Renal cortex interstitium (tissue), 11 donors: ENCODE results near the gene IGF1R. TPM values are rescaled to one million over a fixed set of nuclear protein-coding genes. Genes with fewer than 3 reads are reported as not detected.
A peak's percentile ranks its signal among the peaks of the same experiment; 100 is the strongest.

Experiments used
- DNase-seq, 11 donors: peaks; one replicate each; pipeline ENCODE4 v3.0.0-alpha.2; 2013; ENCODE audit warnings: low read depth in 9 of 11, low spot score in 4 of 11; ENCODE audit errors: extremely low read depth in 1 of 11
- polyA plus RNA-seq, 3 donors: library from polyadenylated mRNA; unstranded; fragments of 120-200 nt; gene quantifications; one replicate each; pipeline ENCODE4 v1.2.1, GENCODE V29; 2013; ENCODE audit not compliant: insufficient read length in 3 of 3

The IGF1R gene
- polyA plus RNA-seq, 3 donors: 44.8 to 64.2 (median 50.6) TPM

GRCh38 chr15:98755781-98756180 is 107.4 kb downstream of the IGF1R start:
- no peak for DNase-seq

GRCh38 chr15:98758224-98758623 is 109.9 kb downstream of the IGF1R start:
- DNase-seq: no peak

DNA sequence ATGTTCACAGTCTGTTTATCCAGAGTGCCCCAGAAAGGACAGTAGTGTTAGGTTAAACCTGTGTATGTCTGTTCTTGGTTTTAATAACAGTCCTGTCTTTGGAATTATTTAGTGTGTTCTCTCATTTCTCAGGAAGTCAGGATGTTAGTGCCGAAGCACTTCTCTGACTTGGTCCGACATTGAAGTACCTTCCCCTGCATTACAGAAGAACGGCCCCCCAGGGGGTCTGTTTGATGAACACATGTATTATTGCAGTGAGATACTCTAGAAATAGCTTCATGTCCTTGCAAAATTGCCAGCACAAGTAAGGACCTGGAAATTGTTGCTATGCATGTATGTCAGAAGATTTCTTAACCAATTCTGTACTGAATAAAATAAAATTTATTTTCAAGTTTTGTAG is 110.9 kb downstream of the IGF1R start:
- DNase-seq: no peak

DNA sequence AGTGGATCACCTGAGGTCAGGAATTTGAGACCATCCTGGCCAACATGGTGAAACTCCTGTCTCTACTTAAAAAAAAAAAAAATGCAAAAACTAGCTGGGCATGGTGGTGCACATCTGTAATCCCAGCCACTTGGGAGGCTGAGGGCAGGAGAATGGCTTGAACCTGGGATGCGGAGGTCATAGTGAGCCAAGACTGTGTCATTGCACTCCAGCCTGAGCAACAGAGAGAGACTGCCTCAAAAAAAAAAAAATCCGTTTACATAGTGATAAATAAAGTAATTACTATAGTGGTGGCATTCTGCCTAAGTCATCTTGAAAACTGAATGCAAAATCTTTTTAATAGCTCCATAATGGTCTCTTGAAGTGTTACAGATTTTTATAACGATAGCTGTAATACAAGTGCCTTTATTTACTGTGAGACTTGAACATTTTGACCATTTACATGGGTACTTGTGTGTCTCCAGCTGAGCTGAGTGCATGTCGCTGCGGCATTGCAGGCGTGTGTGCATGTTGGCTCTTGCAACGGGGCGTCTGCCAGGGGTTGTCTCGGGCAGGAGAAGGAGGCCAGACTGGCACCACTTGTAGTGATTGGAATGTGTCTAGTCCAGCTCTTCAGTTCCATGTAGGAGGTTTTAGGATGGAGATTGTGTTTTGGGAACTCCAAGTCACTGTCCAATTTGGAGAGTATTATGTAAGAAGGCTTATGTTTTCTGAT is 111.9 kb downstream of the IGF1R start:
- DNase-seq: no peak

DNA sequence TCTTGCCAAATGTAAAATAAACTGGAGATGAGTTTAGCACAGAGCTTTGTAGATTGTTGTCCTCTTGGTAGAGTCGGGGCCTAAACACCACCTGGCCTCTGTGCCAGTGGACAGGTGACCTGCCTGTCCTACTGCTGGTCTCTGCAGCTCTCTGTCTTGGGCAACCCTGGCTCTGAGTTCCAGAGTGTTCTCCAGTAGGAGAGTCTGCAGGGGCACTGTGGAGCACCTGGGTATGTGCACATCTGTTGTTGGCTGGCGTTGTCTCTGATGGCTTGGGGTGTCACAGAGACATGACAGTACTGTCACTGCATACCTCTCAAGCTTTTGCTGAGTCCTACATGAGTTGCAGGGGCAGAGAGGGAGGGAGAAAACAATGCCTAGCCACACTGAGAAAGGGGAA is 112.6 kb downstream of the IGF1R start:
- no peak for DNase-seq

DNA sequence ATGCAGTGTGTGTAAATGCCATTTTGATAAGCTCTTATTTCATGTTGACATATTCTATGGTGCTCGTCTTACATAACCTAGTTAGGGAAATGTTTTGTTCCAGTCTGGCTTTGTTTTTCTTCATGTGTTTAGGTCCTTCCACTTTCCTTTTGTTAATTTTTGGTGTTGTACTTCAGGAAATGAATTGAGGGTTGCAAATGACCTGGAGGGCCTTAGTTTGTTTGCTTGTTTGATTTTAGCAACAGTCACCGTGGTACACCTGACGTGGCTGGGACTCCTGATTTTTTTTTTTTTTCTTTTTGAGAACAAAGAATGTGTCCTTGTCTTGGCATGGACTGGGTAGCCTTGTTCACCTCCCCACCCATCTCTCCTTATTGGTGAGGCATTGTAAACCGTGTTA is 114.8 kb downstream of the IGF1R start:
- DNase-seq: no peak

GRCh38 chr15:98764291-98764690 is 116.0 kb downstream of the IGF1R start:
- DNase-seq: no peak

DNA sequence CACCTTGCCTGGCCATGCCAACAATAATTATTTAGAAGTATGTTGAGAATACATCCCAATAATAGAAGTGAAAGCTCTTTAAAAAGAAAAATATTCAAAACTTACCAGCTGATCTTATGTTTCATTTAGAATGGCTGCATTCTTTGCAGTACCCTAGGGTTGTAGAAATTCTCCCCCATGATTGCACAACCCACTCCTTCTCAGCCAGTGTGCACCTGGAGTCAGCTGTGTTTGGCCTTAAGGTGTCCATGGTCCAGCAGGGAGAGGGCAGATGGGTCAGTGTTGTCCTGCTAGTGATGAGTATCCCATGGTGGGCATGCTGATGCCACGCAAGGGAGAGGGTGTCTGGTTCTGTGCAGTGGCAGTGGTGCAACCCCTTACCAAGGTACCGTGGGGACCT is 117.3 kb downstream of the IGF1R start:
- no peak for DNase-seq

DNA sequence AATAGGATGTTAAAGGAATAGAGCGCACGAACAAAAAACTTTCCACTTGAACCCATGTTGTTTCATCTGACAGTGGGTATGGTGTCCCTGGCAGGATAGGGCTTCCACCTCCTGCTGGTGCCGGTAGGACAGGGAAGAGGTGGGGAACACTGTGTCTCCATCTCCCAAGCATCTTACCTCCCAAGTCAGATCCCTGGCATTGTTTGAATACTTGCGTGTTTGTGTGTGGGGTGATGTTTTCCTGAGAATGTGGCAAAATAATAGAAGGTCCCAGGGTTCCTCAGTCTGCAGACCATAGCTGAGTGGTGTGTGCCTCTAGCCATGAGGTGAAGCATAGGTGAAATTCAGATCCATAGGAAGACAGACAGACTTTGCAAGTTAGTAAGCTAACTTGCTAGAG is 119.4 kb downstream of the IGF1R start:
- no peak for DNase-seq

- no peak for DNase-seq
These were observed 121.5 kb downstream of the IGF1R start for GRCh38 chr15:98769867-98770266.

DNA sequence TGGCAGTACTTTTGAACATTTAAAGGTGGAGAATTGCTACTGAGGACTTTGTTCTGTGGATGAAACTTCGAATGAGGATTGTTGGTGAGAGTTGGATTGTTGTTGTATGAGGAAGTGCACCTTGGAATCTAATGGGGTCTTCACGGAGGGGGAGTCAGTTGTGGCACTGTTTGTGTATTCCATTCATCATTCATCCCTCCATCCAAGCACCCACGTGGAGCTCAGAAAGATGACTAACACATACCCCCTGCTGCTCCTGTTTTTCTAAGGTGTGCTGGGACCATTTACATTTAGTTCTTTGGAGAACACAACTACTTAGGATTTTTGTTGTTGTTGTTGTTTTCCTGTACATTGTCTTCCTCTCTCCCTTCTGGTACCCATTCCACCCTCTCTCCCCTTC is 122.6 kb downstream of the IGF1R start:
- DNase-seq: no peak

GRCh38 chr15:98771541-98771940 is 123.2 kb downstream of the IGF1R start:
- DNase-seq: no peak

DNA sequence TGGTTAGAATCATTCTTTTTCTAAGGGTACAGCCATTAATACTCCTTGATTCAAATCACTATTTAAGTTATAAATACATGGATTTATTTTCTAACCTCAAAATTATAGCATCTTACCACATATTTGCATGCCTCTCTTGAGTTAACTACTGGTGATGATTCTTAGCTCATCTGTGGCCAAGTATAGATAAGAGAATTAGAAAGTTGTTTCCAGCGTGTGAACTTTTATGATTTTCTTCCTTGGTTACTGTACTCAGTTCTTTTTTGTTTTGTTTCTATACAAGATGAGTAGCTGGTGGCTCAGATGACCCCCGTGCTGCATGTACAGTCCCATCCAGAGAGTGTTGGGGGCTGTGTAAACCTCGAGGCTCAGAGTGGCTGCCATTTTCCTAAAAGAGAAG is 124.6 kb downstream of the IGF1R start:
- DNase-seq: no peak

GRCh38 chr15:98773616-98774015 is 125.3 kb downstream of the IGF1R start:
- no peak for DNase-seq

GRCh38 chr15:98774756-98775497 is 126.6 kb downstream of the IGF1R start:
- no peak for DNase-seq

- DNase-seq: no peak
These were observed 127.3 kb downstream of the IGF1R start for GRCh38 chr15:98775498-98776230.

- peak; percentile 50 to 93 (median 79) for DNase-seq
These were observed 128.4 kb downstream of the IGF1R start for GRCh38 chr15:98776607-98777281.

GRCh38 chr15:98777426-98777825 is 129.1 kb downstream of the IGF1R start:
- DNase-seq: no peak

DNA sequence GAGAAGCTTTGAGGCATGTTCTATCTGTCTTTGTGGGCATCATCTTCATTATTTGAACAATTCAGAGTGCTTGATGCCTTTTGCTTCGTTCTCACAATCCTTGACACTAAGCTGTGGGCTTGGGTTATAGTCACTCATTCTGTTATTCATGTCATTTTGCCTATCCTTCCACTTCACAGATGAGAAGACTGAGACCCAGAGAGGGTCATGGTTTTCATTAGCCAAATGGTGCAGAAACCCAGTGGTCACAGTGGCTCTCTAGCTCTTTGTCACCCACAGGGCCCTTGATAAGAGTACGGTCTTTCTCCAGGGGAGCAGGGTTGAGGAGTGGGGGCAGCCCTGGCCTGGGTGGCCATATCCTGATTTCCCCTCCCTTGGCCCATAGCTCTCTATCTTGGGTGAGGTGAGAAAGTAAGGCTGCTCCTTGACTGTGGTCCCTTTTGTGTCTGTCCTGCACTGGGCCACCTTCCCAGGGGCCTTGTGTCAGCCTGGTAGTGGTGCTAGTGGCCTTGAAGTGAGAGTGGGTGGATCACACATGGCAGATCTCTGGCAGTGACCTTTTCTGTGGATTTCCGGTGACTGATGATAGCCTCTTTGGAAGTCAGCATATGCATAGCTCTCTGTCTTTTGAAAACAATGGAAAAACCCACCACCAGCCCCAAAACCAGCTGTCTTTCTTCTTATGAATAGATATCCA is 130.1 kb downstream of the IGF1R start:
- DNase-seq: no peak
